Activated T-cell treated with anti-CD3 and anti-CD28 coated beads, Interleukin-2, amount 50 U/mL, for 48 hours (primary cell): ENCODE measurements around the gene ACOT4.
"Not testable (repeated sequence)": the region's sequence is repeated elsewhere in the genome, so short reads cannot be mapped to it uniquely, and the experiment has no call there.

Experiments used
- DNase-seq, 2 experiments: peaks; one replicate each; pipeline ENCODE4 v3.0.0-alpha.2; 2020

Gene ACOT4

GRCh38 chr14:73582102-73582979, 9.3 kb upstream of the ACOT4 start:
- not testable (repeated sequence) for DNase-seq

GRCh38 chr14:73588695-73589094, 3.0 kb upstream of the ACOT4 start:
- no peak for DNase-seq

- no peak for DNase-seq
Measured at GRCh38 chr14:73589116-73589515, 2.6 kb upstream of the ACOT4 start.

GRCh38 chr14:73590673-73591004, 1.0 kb upstream of the ACOT4 start:
- not testable (repeated sequence) for DNase-seq

- DNase-seq, result no peak
Measured at GRCh38 chr14:73594491-73594890, 2.8 kb downstream of the ACOT4 start.

- no peak for DNase-seq
Measured at GRCh38 chr14:73599499-73599898, 7.8 kb downstream of the ACOT4 start.

GRCh38 chr14:73602994-73603393, 11.3 kb downstream of the ACOT4 start:
- no peak for DNase-seq

GRCh38 chr14:73606271-73606670, 14.6 kb downstream of the ACOT4 start:
- DNase-seq, result no peak

- DNase-seq, result no peak
Measured at GRCh38 chr14:73607241-73607640, 15.6 kb downstream of the ACOT4 start.

GRCh38 chr14:73610687-73611086, 19.0 kb downstream of the ACOT4 start:
- DNase-seq, result no peak

- DNase-seq, result peak; percentile 78 to 82
Measured at GRCh38 chr14:73612339-73613045, 20.8 kb downstream of the ACOT4 start, which contains the start of gene ACOT6. Gene ACOT6, plus strand, starts transcription at chr14:73612517. Its CDS starts 55 bp downstream, at chr14:73612572.

GRCh38 chr14:73613046-73613383, 21.3 kb downstream of the ACOT4 start:
- DNase-seq, result no peak

- DNase-seq, result no peak
Measured at GRCh38 chr14:73613419-73613963, 21.8 kb downstream of the ACOT4 start.

GRCh38 chr14:73616831-73617230, 25.2 kb downstream of the ACOT4 start:
- DNase-seq, result no peak

GRCh38 chr14:73619524-73619923, 27.9 kb downstream of the ACOT4 start:
- DNase-seq, result no peak

- DNase-seq, result no peak
Measured at GRCh38 chr14:73620268-73620667, 28.6 kb downstream of the ACOT4 start.

- DNase-seq, result no peak
Measured at GRCh38 chr14:73623504-73624054, 31.9 kb downstream of the ACOT4 start.

- no peak for DNase-seq
Measured at GRCh38 chr14:73625706-73626105, 34.0 kb downstream of the ACOT4 start.

- peak; percentile 20 to 26 for DNase-seq
Measured at GRCh38 chr14:73627151-73627558, 35.5 kb downstream of the ACOT4 start.

- DNase-seq, result no peak
Measured at GRCh38 chr14:73630009-73630780, 38.5 kb downstream of the ACOT4 start.

GRCh38 chr14:73633116-73634010, 41.7 kb downstream of the ACOT4 start:
- DNase-seq, result peak; percentile 69 to 76
